Astrocyte (in vitro differentiated cells and primary cell): Measurements from ENCODE around the gene AUP1. TPM values are rescaled to one million over a fixed set of nuclear protein-coding genes. Genes with fewer than 3 reads are reported as not detected.

ENCODE experiments used
- DNase-seq: peaks from one replicate; pipeline ENCODE4 v3.0.0-alpha.2; 2010; ENCODE audit warnings: low read depth
- FAIRE-seq: peaks from 2 replicates; lab custom pipeline; 2011; peaks lifted over from hg19 to GRCh38; lab: Jason Lieb, UNC
- H2AFZ ChIP-seq: 2 replicates; pipeline ENCODE4 v1.6.0; 2012; ENCODE audit warnings: low read depth, low read length, inconsistent platforms
- H3K27ac ChIP-seq: 2 replicates; pipeline ENCODE4 v1.5.1; 2011; ENCODE audit warnings: low read depth, low read length, inconsistent platforms
- H3K27me3 ChIP-seq: 2 replicates; pipeline ENCODE4 v1.6.0; 2011; ENCODE audit warnings: low read length, inconsistent platforms; ENCODE audit not compliant: insufficient read depth
- H3K36me3 ChIP-seq: 2 replicates; pipeline ENCODE4 v1.5.1; 2011; ENCODE audit warnings: low read length, inconsistent platforms; ENCODE audit not compliant: insufficient read depth
- H3K4me1 ChIP-seq: 2 replicates; pipeline ENCODE4 v1.5.1; 2011; ENCODE audit warnings: low read length, inconsistent platforms; ENCODE audit not compliant: insufficient read depth
- H3K4me2 ChIP-seq: 2 replicates; pipeline ENCODE4 v1.6.0; 2012; ENCODE audit warnings: low read length, inconsistent platforms
- H3K4me3 ChIP-seq: 2 replicates; pipeline ENCODE4 v1.5.1; 2011; ENCODE audit warnings: low read depth, mild to moderate bottlenecking, low read length, inconsistent platforms; ENCODE audit not compliant: insufficient read depth
- H3K79me2 ChIP-seq: 2 replicates; pipeline ENCODE4 v1.6.0; 2012; ENCODE audit warnings: mild to moderate bottlenecking, low read length, inconsistent platforms; ENCODE audit not compliant: insufficient read depth
- H3K9ac ChIP-seq: 2 replicates; pipeline ENCODE4 v1.6.0; 2012; ENCODE audit warnings: mild to moderate bottlenecking, low read length, inconsistent platforms
- H3K9me3 ChIP-seq: 2 replicates; pipeline ENCODE4 v1.5.1; 2012; ENCODE audit warnings: low read depth, mild to moderate bottlenecking, low read length, inconsistent platforms; ENCODE audit not compliant: insufficient read depth
- H4K20me1 ChIP-seq: 2 replicates; pipeline ENCODE4 v1.6.0; 2012; ENCODE audit warnings: low read length, inconsistent platforms; ENCODE audit not compliant: insufficient read depth
- H3K27ac Mint-ChIP-seq: one replicate; pipeline ENCODE4 v1.8.0; 2021; ENCODE audit warnings: mild to moderate bottlenecking, mixed read lengths; ENCODE audit not compliant: unreplicated experiment
- H3K27me3 Mint-ChIP-seq: one replicate; pipeline ENCODE4 v1.8.0; 2021; ENCODE audit warnings: low read depth, mixed read lengths; ENCODE audit not compliant: unreplicated experiment
- H3K36me3 Mint-ChIP-seq: one replicate; pipeline ENCODE4 v1.8.0; 2021; ENCODE audit warnings: low read depth, mixed read lengths; ENCODE audit not compliant: unreplicated experiment
- H3K4me1 Mint-ChIP-seq: one replicate; pipeline ENCODE4 v1.8.0; 2021; ENCODE audit warnings: low read depth, mixed read lengths; ENCODE audit not compliant: unreplicated experiment
- H3K4me3 Mint-ChIP-seq: one replicate; pipeline ENCODE4 v1.8.0; 2021; ENCODE audit warnings: mild to moderate bottlenecking, moderate library complexity, mixed read lengths; ENCODE audit not compliant: unreplicated experiment
- H3K9me3 Mint-ChIP-seq: one replicate; pipeline ENCODE4 v1.8.0; 2021; ENCODE audit warnings: mild to moderate bottlenecking, mixed read lengths; ENCODE audit not compliant: unreplicated experiment
- CTCF ChIP-seq: IDR thresholded peaks from 2 replicates; pipeline ENCODE4 v1.5.1; 2011; ENCODE audit warnings: low read depth, mild to moderate bottlenecking, inconsistent platforms, low read length, moderate library complexity; ENCODE audit not compliant: insufficient read depth
- EZH2 ChIP-seq: IDR thresholded peaks from 2 replicates; pipeline ENCODE4 v1.6.1; 2012; ENCODE audit warnings: mild to moderate bottlenecking, low read length, inconsistent platforms; ENCODE audit not compliant: insufficient read depth
- total RNA-seq: library from RNA; stranded (reverse); gene quantifications from 2 replicates; pipeline ENCODE4 v1.2.1, GENCODE V29; 2021

The AUP1 gene
- total RNA-seq, 1 donor from 2014 or later, result 82.5 TPM

GRCh38 chr2:74575320-74575719, 45.8 kb upstream of the AUP1 start:
- H3K27ac Mint-ChIP-seq, result no peak overlapping the region
- Histone ChIP-seq H3K9ac (no peak overlapping the region), H3K36me3 (no peaks in the 10 kb centered on the region), H3K4me3 (no peak overlapping the region), H3K4me2 (no peak overlapping the region), H3K27ac (no peak overlapping the region), H3K4me1 (peaks cover 19% of the 10 kb centered on the region), H4K20me1 (no peaks in the 10 kb centered on the region), H3K79me2 (no peaks in the 10 kb centered on the region), H3K27me3 (no peaks in the 10 kb centered on the region), H3K9me3 (no peaks in the 10 kb centered on the region), H2AFZ (no peak overlapping the region)
- no peak for FAIRE-seq
- DNase-seq, result no peak
- no peaks in the 10 kb centered on the region for H3K27me3 Mint-ChIP-seq
- no peaks in the 10 kb centered on the region for H3K9me3 Mint-ChIP-seq
- H3K4me3 Mint-ChIP-seq, result no peak overlapping the region
- TF ChIP-seq CTCF, result no peak
- no peak for TF ChIP-seq EZH2
- H3K4me1 Mint-ChIP-seq, result peaks cover 13% of the 10 kb centered on the region
- H3K36me3 Mint-ChIP-seq, result peaks cover 1% of the 10 kb centered on the region

GRCh38 chr2:74573747-74574562, 44.4 kb upstream of the AUP1 start:
- Mint-ChIP-seq H3K4me3 (no peak overlapping the region), H3K9me3 (no peaks in the 10 kb centered on the region), H3K36me3 (peaks cover 1% of the 10 kb centered on the region), H3K4me1 (peaks cover 13% of the 10 kb centered on the region), H3K27me3 (no peaks in the 10 kb centered on the region), H3K27ac (peak overlapping the region; percentile 4)
- Histone ChIP-seq H3K4me2 (peak overlapping the region; percentile 52), H3K9me3 (no peaks in the 10 kb centered on the region), H2AFZ (peak overlapping the region; percentile 28), H3K27ac (no peak overlapping the region), H3K9ac (no peak overlapping the region), H4K20me1 (no peaks in the 10 kb centered on the region), H3K27me3 (no peaks in the 10 kb centered on the region), H3K79me2 (no peaks in the 10 kb centered on the region), H3K4me3 (peak overlapping the region; percentile 14), H3K4me1 (peaks cover 19% of the 10 kb centered on the region), H3K36me3 (no peaks in the 10 kb centered on the region)
- no peak for TF ChIP-seq EZH2
- no peak for DNase-seq
- FAIRE-seq, result peak; percentile 52

GRCh38 chr2:74572178-74572925, 42.8 kb upstream of the AUP1 start:
- Mint-ChIP-seq H3K4me3 (no peak overlapping the region), H3K27ac (no peak overlapping the region), H3K27me3 (no peaks in the 10 kb centered on the region), H3K9me3 (no peaks in the 10 kb centered on the region), H3K4me1 (peaks cover 20% of the 10 kb centered on the region), H3K36me3 (no peaks in the 10 kb centered on the region)
- H3K79me2 ChIP-seq, result no peaks in the 10 kb centered on the region
- H3K36me3 ChIP-seq, result no peaks in the 10 kb centered on the region
- DNase-seq, result no peak
- no peaks in the 10 kb centered on the region for H3K27me3 ChIP-seq
- FAIRE-seq, result no peak
- H3K4me3 ChIP-seq, result no peak overlapping the region
- H3K4me2 ChIP-seq, result no peak overlapping the region
- no peak overlapping the region for H3K9ac ChIP-seq
- no peak for TF ChIP-seq CTCF
- TF ChIP-seq EZH2, result no peak
- no peaks in the 10 kb centered on the region for H4K20me1 ChIP-seq
- no peak overlapping the region for H3K27ac ChIP-seq
- no peaks in the 10 kb centered on the region for H3K9me3 ChIP-seq
- no peak overlapping the region for H2AFZ ChIP-seq
- peaks cover 30% of the 10 kb centered on the region for H3K4me1 ChIP-seq
